WTC11 (cell line): ENCODE data around the gene NPEPPS.
"Not testable (repeated sequence)": the region's sequence is repeated elsewhere in the genome, so short reads cannot be mapped to it uniquely, and the experiment has no call there.

Experiments used
- CDX4 ChIP-seq: fragments of 250-450 bp; sonication (Bioruptor Pico); IDR thresholded peaks from 2 replicates; pipeline ENCODE4 v1.9.0; 2021; ENCODE audit warnings: moderate library complexity, mild to moderate bottlenecking, inconsistent platforms, borderline replicate concordance
- CREB1 ChIP-seq: sonication (generic); formaldehyde crosslinking; IDR thresholded peaks from 2 replicates; pipeline ENCODE4 v1.8.0; 2023; ENCODE audit warnings: mild to moderate bottlenecking, missing genetic modification reagents
- CTCF ChIP-seq: fragments of 200-600 bp; IDR thresholded peaks from 2 replicates; pipeline ENCODE4 v1.8.0; 2022; ENCODE audit warnings: antibody characterized with exemption
- JUN ChIP-seq: sonication (generic); formaldehyde crosslinking; IDR thresholded peaks from 2 replicates; pipeline ENCODE4 v1.8.0; 2023; ENCODE audit warnings: mild to moderate bottlenecking, missing genetic modification reagents
- MAX ChIP-seq: sonication (generic); formaldehyde crosslinking; IDR thresholded peaks from 2 replicates; pipeline ENCODE4 v1.8.0; 2022; ENCODE audit warnings: mild to moderate bottlenecking, missing genetic modification reagents
- MLX ChIP-seq: sonication (generic); formaldehyde crosslinking; IDR thresholded peaks from 2 replicates; pipeline ENCODE4 v1.8.1; 2023; ENCODE audit warnings: mild to moderate bottlenecking, missing genetic modification reagents, moderate library complexity
- NFYB ChIP-seq: sonication (generic); formaldehyde crosslinking; conservative IDR thresholded peaks from 2 replicates; pipeline ENCODE4 v1.8.0; 2022; ENCODE audit warnings: low read depth, missing genetic modification reagents
- PRDM15 ChIP-seq: sonication (generic); formaldehyde crosslinking; IDR thresholded peaks from 2 replicates; pipeline ENCODE4 v1.8.0; 2022; ENCODE audit warnings: missing genetic modification reagents
- SMAD3 ChIP-seq: sonication (generic); formaldehyde crosslinking; IDR thresholded peaks from 2 replicates; pipeline ENCODE4 v1.8.0; 2022; ENCODE audit warnings: missing genetic modification reagents, mild to moderate bottlenecking, borderline replicate concordance
- TCF7 ChIP-seq: sonication (generic); formaldehyde crosslinking; IDR thresholded peaks from 2 replicates; pipeline ENCODE4 v1.8.0; 2022; ENCODE audit warnings: mild to moderate bottlenecking, low read depth, missing genetic modification reagents, moderate library complexity
- ZNF416 ChIP-seq: fragments of 250-450 bp; sonication (Bioruptor Pico); IDR thresholded peaks from 2 replicates; pipeline ENCODE4 v1.9.0; 2021; ENCODE audit warnings: mild to moderate bottlenecking, inconsistent platforms

GRCh38 chr17:47562406-47562705, 31.4 kb downstream of the NPEPPS start:
- TF ChIP-seq CTCF; PRDM15 (CRISPR knock-in tag); ZNF416; JUN (CRISPR knock-in tag); NFYB (CRISPR knock-in tag); MAX (CRISPR knock-in tag); TCF7; CDX4 (CRISPR knock-in tag); SMAD3 (CRISPR knock-in tag); CREB1; MLX (CRISPR knock-in tag): not testable (repeated sequence)
